ENCODE measurements around the gene SEC22B. TPM values are rescaled to one million over a fixed set of nuclear protein-coding genes. Genes with fewer than 3 reads are reported as not detected.
"Not testable (repeated sequence)": the region's sequence is repeated elsewhere in the genome, so short reads cannot be mapped to it uniquely, and the experiment has no call there.

SEC22B gene
- polyA plus RNA-seq, 2 of the 4 experiments (the other 2 are of a cell fraction) = 11.2 to 17.7 TPM

GRCh38 chr1:120188626-120189025, 12.3 kb upstream of the SEC22B start:
- FAIRE-seq; H3K9me3 ChIP-seq; H3K4me3 ChIP-seq; CTCF ChIA-PET; ATAC-seq; H3K27ac ChIP-seq; H3K4me1 ChIP-seq; H3K4me2 ChIP-seq; POLR2A ChIA-PET; DNase-seq (ENCODE audit: low read depth in 1 of 2, low spot score in 1 of 2): not testable (repeated sequence)
- 37% methylated on average over 2 of the region's 3 CpGs for WGBS (ENCODE audit: missing lambda C conversion rate)

- WGBS (ENCODE audit: missing lambda C conversion rate) = 27% methylated on average over 2 of the region's 2 CpGs
- H3K4me2 ChIP-seq; H3K27ac ChIP-seq; H3K4me3 ChIP-seq; POLR2A ChIA-PET; H3K4me1 ChIP-seq; CTCF ChIA-PET; DNase-seq (ENCODE audit: low read depth in 1 of 2, low spot score in 1 of 2); FAIRE-seq; ATAC-seq; H3K9me3 ChIP-seq: not testable (repeated sequence)
Measured at GRCh38 chr1:120182176-120182707, 5.9 kb upstream of the SEC22B start.

- H3K4me2 ChIP-seq; DNase-seq (ENCODE audit: low read depth in 1 of 2, low spot score in 1 of 2); H3K27ac ChIP-seq; FAIRE-seq; POLR2A ChIA-PET; H3K4me3 ChIP-seq; H3K4me1 ChIP-seq; ATAC-seq; H3K9me3 ChIP-seq: not testable (repeated sequence)
- 78% methylated on average over 8 of the region's 29 CpGs for WGBS (ENCODE audit: missing lambda C conversion rate)
- CTCF ChIA-PET = interaction anchor here (1.3 kb wide), 1 partner anchor 231 kb away, joined by 3 read pairs; no protein-coding TSS in a partner anchor
Measured at GRCh38 chr1:120179811-120180690, 3.7 kb upstream of the SEC22B start.

- WGBS (ENCODE audit: missing lambda C conversion rate) = 37% methylated on average over 6 of the region's 6 CpGs
- no peaks in the 10 kb centered on the region for H3K9me3 ChIP-seq
- DNase-seq (ENCODE audit: low read depth in 1 of 2, low spot score in 1 of 2) = no peak
- no peak overlapping the region for H3K4me2 ChIP-seq
- FAIRE-seq = no peak
- H3K27ac ChIP-seq = no peak overlapping the region
- ChIA-PET CTCF (interaction anchor here (1.3 kb wide), 1 partner anchor 231 kb away, joined by 3 read pairs; no protein-coding TSS in a partner anchor), POLR2A (no interaction called here)
- H3K4me3 ChIP-seq = no peak overlapping the region
- ATAC-seq = no peak
- H3K4me1 ChIP-seq = no peaks in the 10 kb centered on the region
- TF ChIP-seq EHMT2 (IDR thresholded peaks at IDR 0.05; ENCODE audit: low read depth) (no peak), ELK1 (IDR thresholded peaks at IDR 0.05; ENCODE audit: low read depth, low read length) (no peak), RAD21 (conservative IDR thresholded peaks at IDR 0.05 in 1 of 2, IDR thresholded peaks at IDR 0.05 in 1 of 2) (no peak), GATA3 (IDR thresholded peaks at IDR 0.05; ENCODE audit: borderline replicate concordance) (no peak), HOXB13 (CRISPR knock-in tag; IDR thresholded peaks at IDR 0.05; ENCODE audit: low read depth) (no peak), NPAS2 (CRISPR knock-in tag; IDR thresholded peaks at IDR 0.05; ENCODE audit: borderline replicate concordance) (no peak), MYC (IDR thresholded peaks at IDR 0.05; ENCODE audit: borderline replicate concordance, low read length) (no peak), NR3C1 (IDR thresholded peaks at IDR 0.05) (no peak), CHD2 (IDR thresholded peaks at IDR 0.05; ENCODE audit: low read length, partially characterized antibody) (no peak), ESRRA (IDR thresholded peaks at IDR 0.05; ENCODE audit: borderline replicate concordance, low read length) (no peak), ZC3H11A (IDR thresholded peaks at IDR 0.05) (no peak), JUNB (IDR thresholded peaks at IDR 0.05) (no peak), FOSL2 (IDR thresholded peaks at IDR 0.05) (no peak), FOSL2 (CRISPR knock-in tag; IDR thresholded peaks at IDR 0.05) (no peak), POLR2AphosphoS2 (conservative IDR thresholded peaks at IDR 0.05; ENCODE audit: low read length) (no peak), EP300 (IDR thresholded peaks at IDR 0.05) (no peak), MAFK (IDR thresholded peaks at IDR 0.05; ENCODE audit: partially characterized antibody) (no peak), HEYL (CRISPR knock-in tag; IDR thresholded peaks at IDR 0.05) (no peak)
Measured at GRCh38 chr1:120178799-120179756, 2.8 kb upstream of the SEC22B start.

- H3K4me3 ChIP-seq; CTCF ChIA-PET; ATAC-seq; H3K4me2 ChIP-seq; POLR2A ChIA-PET; H3K27ac ChIP-seq; H3K4me1 ChIP-seq; H3K9me3 ChIP-seq; DNase-seq (ENCODE audit: low read depth in 1 of 2, low spot score in 1 of 2); FAIRE-seq: not testable (repeated sequence)
- 66% methylated on average over 2 of the region's 2 CpGs for WGBS (ENCODE audit: missing lambda C conversion rate)
Measured at GRCh38 chr1:120178058-120178457, 1.7 kb upstream of the SEC22B start.

GRCh38 chr1:120175688-120176087, 632 bp downstream of the SEC22B start:
- ChIA-PET CTCF (interaction anchor here (1.4 kb wide), 1 partner anchor 289 kb away, joined by 3 read pairs; no protein-coding TSS in a partner anchor), POLR2A (interaction anchor here (0.9 kb wide), 1 partner anchor 464 kb away, joined by 4 read pairs; the partner anchor contains the start of gene PHGDH)
- not testable (repeated sequence) for FAIRE-seq; DNase-seq (ENCODE audit: low read depth in 1 of 2, low spot score in 1 of 2); H3K4me1 ChIP-seq; H3K9me3 ChIP-seq
- 6% methylated on average over 7 of the region's 7 CpGs for WGBS (ENCODE audit: missing lambda C conversion rate)
- peak in 1 of 2 experiments; percentile 13; a peak in 2 of 6 replicates for ATAC-seq
- Histone ChIP-seq H3K27ac (peak overlapping the region; percentile 82 to 91), H3K4me3 (peak overlapping the region; percentile 84), H3K4me2 (peak overlapping the region; percentile 87)

All from A549 (cell line).